GM12875 (cell line): ENCODE data around the gene HDAC9.

ENCODE experiments used
- H3K4me3 ChIP-seq: one replicate; pipeline ENCODE4 v1.5.1; 2011; ENCODE audit warnings: low read depth, low read length, control low read depth
- TF ChIP-seq, protein P1 (sequence below): IDR thresholded peaks from 2 replicates; pipeline ENCODE4 v1.5.1; 2011; ENCODE audit warnings: low read depth, mild to moderate bottlenecking, control low read depth, inconsistent platforms, low read length, moderate library complexity, borderline replicate concordance; ENCODE audit not compliant: insufficient read depth

HDAC9 gene

DNA sequence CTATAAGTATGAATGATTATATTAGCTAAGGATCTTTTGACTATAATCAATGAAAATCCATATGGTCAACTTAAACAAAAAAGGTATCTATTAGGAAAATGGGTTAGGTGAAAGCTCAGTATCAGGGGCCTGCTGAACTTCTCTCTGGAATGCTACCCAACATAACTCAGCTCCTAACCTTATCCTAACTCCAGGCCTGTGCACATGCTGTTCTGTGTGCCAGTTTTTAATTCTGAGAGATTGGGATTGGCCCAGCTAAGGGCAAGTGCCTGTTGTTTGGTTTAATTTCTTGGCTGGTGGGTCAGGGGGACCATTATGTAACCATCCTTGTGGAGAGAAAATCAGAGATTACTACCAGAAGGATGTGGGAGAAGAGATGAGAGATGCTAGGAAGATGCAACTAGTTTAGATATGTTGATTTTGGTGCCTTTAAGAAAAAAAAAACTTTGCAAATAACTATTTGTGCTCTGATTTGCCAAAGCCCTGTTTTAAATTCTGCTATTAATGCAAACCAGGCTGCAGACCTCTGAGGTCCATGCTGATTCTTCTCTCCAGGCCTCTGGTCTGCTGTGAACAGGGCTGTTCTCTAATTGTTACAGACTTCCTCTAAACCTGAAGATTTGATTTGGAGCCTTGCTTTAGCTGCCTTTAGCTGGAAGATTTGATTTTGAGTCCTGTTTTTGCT, 23.9 kb upstream of the HDAC9 start:
- TF ChIP-seq, protein P1, sequence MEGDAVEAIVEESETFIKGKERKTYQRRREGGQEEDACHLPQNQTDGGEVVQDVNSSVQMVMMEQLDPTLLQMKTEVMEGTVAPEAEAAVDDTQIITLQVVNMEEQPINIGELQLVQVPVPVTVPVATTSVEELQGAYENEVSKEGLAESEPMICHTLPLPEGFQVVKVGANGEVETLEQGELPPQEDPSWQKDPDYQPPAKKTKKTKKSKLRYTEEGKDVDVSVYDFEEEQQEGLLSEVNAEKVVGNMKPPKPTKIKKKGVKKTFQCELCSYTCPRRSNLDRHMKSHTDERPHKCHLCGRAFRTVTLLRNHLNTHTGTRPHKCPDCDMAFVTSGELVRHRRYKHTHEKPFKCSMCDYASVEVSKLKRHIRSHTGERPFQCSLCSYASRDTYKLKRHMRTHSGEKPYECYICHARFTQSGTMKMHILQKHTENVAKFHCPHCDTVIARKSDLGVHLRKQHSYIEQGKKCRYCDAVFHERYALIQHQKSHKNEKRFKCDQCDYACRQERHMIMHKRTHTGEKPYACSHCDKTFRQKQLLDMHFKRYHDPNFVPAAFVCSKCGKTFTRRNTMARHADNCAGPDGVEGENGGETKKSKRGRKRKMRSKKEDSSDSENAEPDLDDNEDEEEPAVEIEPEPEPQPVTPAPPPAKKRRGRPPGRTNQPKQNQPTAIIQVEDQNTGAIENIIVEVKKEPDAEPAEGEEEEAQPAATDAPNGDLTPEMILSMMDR = no peak
- no peak overlapping the region for H3K4me3 ChIP-seq

DNA sequence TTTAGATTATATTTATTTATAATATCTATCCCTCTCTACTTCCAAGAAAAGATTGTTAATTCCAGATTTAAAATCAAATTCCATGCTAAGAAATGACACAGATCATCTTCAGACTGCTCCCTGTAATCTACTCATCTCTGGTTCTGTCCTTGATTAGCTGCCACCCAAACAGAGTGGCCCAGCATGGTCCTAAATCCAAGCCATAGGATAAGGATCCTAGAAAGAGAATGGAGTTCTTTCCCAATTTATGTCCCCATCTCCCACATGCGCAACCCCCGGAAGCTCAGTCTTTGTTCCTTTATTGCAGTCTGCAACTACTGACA, 23.4 kb upstream of the HDAC9 start:
- TF ChIP-seq, protein P1 = no peak

DNA sequence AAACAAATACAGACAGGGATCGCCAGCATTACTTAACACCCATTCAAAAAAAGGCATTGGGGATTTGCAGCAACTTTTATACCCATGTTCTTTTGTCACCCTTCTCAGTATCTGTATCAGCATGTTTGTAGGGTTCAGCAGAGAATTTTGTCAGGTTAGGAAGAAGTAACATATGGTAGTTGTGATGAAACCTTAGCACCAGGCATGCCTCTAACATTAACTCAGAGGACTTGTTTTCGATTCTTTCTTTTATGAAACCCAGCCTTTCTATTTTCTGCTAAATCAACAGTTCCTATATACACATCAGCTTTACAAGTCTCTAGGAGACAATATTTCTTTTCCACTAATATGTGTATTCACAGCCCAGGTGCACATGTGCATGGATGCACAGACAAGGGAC, 22.4 kb upstream of the HDAC9 start:
- TF ChIP-seq, protein P1 = no peak
- H3K4me3 ChIP-seq = no peak overlapping the region

More for the DNA sequence above, 23.4 kb upstream of the HDAC9 start:
- H3K4me3 ChIP-seq = no peak overlapping the region

DNA sequence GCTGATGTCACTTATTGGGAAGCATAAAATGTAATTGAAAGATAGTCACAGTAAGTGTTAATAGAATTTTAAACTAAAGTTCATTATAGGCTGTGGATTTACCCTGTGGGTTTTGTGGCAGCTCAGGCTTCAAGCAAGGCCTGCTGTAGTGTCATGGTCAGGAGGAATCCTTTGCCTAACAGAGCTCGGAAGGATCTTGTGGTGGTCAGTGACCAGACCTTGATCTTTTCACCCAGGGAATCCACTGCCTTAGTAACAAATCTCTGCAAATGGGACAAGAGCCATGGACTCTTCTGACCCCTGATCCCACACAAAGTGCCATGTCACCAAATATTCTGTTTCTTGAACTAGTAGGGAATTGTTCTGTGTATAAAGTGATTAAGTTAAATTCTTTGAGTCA, 20.6 kb upstream of the HDAC9 start:
- TF ChIP-seq, protein P1 = no peak

DNA sequence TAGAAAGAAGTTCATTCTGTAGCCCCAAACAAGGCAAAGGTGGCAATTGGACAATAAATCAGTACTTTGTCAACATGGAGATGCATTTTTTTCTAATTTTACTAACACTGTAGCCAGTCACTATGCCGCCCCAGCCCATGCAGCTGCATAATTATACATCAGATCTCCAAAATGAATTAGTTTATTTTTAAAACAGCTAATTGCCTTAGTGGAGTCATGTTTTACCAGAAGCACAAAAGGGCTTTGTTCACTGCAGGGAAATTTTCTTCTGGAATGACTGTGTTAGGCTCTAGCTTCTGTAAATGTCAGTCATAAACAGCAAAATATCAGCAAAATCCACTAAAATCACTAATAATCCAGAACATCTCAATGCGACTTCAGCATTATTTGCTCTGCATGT, 20.1 kb upstream of the HDAC9 start:
- H3K4me3 ChIP-seq = no peak overlapping the region
- TF ChIP-seq, protein P1 = no peak

More for the DNA sequence above, 20.6 kb upstream of the HDAC9 start:
- no peak overlapping the region for H3K4me3 ChIP-seq

DNA sequence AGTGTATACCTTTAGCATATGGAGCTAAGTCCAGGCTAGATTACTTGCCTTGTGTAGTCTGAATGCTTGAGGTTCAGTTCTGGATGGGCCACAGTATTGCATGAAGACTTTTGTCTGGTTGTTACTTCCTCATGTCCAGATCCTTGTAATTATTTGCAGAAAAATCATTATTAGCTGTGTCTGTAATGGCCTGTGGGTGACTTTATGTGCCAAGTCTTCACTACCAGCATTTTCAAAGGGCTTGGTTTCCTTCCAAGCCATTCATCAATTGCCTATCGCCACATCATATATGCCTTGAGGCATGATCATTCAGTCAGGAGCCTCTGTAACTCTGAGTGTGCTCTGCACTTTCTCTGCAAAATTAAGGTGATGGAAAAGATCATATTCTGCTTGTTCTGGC, 13.8 kb upstream of the HDAC9 start:
- TF ChIP-seq, protein P1 = no peak
- H3K4me3 ChIP-seq = no peak overlapping the region

DNA sequence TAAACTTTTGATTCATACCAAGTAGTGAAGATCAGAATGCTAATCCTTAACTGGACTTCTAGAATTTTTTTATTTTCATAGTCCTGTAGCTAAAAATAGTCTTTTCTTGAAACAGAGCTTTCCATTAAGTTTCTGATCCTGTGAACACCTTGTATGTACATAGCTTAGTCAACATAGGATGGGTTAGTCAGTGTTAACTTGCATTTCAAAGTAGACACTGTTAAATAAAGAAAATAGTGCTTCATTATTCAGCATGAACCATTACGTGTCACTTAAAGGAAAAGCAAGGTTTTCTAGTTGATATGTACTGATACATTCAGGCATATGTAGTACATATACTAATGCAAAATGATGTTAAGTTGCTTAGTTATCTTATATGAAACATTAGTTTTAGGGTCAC, 7.5 kb upstream of the HDAC9 start:
- no peak overlapping the region for H3K4me3 ChIP-seq
- TF ChIP-seq, protein P1 = no peak
